ENCODE results near the gene FIP1L1.

- TF ChIP-seq CTCF (IDR thresholded peaks at IDR 0.05), result no peak
- TF ChIP-seq POLR2A (IDR thresholded peaks at IDR 0.05), result no peak
- no peak for TF ChIP-seq POLR2AphosphoS5 (IDR thresholded peaks at IDR 0.05; ENCODE audit: insufficient read depth in 1 of 2, low read depth in 1 of 2)
Observed at GRCh38 chr4:53376900-53377299, 541 bp upstream of the FIP1L1 start.

All from vagina (tissue), 2 donors.